HG03025 (cell line): ENCODE results near the gene SYK.
"Not testable (repeated sequence)": the region's sequence is repeated elsewhere in the genome, so short reads cannot be mapped to it uniquely, and the experiment has no call there.

Source experiments
- ATAC-seq: cut with Tn5 transposase; IDR thresholded peaks from one replicate; pipeline ENCODE4 v1.9.1; 2021; ENCODE audit warnings: mild to moderate bottlenecking, moderate library complexity; ENCODE audit not compliant: unreplicated experiment, low FRiP score

Gene SYK

GRCh38 chr9:90801241-90801972 is at the start of gene SYK:
Gene SYK, plus strand, starts transcription at chr9:90801819. Its CDS starts 42,080 bp downstream, at chr9:90843899.
- peak; percentile 44 for ATAC-seq

- ATAC-seq = not testable (repeated sequence)
Measured at GRCh38 chr9:90755514-90756371, 45.9 kb upstream of the SYK start.

GRCh38 chr9:90760577-90760976 is 41.0 kb upstream of the SYK start:
- ATAC-seq = not testable (repeated sequence)

- ATAC-seq = no peak
Measured at GRCh38 chr9:90766731-90767130, 34.9 kb upstream of the SYK start.

- no peak for ATAC-seq
Measured at GRCh38 chr9:90767523-90768100, 34.0 kb upstream of the SYK start.

GRCh38 chr9:90770182-90770738 is 31.4 kb upstream of the SYK start:
- ATAC-seq = no peak

- ATAC-seq = no peak
Measured at GRCh38 chr9:90770927-90771326, 30.7 kb upstream of the SYK start.

GRCh38 chr9:90772386-90772785 is 29.2 kb upstream of the SYK start:
- ATAC-seq = no peak

GRCh38 chr9:90773617-90774016 is 28.0 kb upstream of the SYK start:
- ATAC-seq = no peak

- no peak for ATAC-seq
Measured at GRCh38 chr9:90774071-90774470, 27.5 kb upstream of the SYK start.

GRCh38 chr9:90774682-90775081 is 26.9 kb upstream of the SYK start:
- ATAC-seq = peak; percentile 93

GRCh38 chr9:90775657-90776056 is 26.0 kb upstream of the SYK start:
- no peak for ATAC-seq

- ATAC-seq = no peak
Measured at GRCh38 chr9:90778746-90779145, 22.9 kb upstream of the SYK start.

- ATAC-seq = no peak
Measured at GRCh38 chr9:90783552-90783951, 18.1 kb upstream of the SYK start.

- no peak for ATAC-seq
Measured at GRCh38 chr9:90783964-90784363, 17.7 kb upstream of the SYK start.

- ATAC-seq = no peak
Measured at GRCh38 chr9:90787771-90788460, 13.7 kb upstream of the SYK start.

GRCh38 chr9:90788527-90788926 is 13.1 kb upstream of the SYK start:
- not testable (repeated sequence) for ATAC-seq

GRCh38 chr9:90789408-90789807 is 12.2 kb upstream of the SYK start:
- ATAC-seq = no peak

GRCh38 chr9:90789862-90790261 is 11.8 kb upstream of the SYK start:
- ATAC-seq = no peak

- ATAC-seq = not testable (repeated sequence)
Measured at GRCh38 chr9:90793024-90793423, 8.6 kb upstream of the SYK start.
